CD1c-positive myeloid dendritic cell (primary cell): ENCODE measurements around the gene TSPAN18.

Experiments used
- DNase-seq: peaks from one replicate; pipeline ENCODE4 v3.0.0-alpha.2; 2016; ENCODE audit errors: extremely low spot score

Gene TSPAN18

GRCh38 chr11:44942029-44942955 lies 215.5 kb downstream of the TSPAN18 start:
- DNase-seq, result no peak

GRCh38 chr11:44943118-44943517 lies 216.4 kb downstream of the TSPAN18 start:
- peak; percentile 70 for DNase-seq

GRCh38 chr11:44943696-44944095 lies 216.9 kb downstream of the TSPAN18 start:
- DNase-seq, result no peak

- no peak for DNase-seq
These were observed 217.6 kb downstream of the TSPAN18 start for GRCh38 chr11:44944181-44944852.

GRCh38 chr11:44944853-44945235 lies 218.1 kb downstream of the TSPAN18 start:
- no peak for DNase-seq

- DNase-seq, result no peak
These were observed 218.9 kb downstream of the TSPAN18 start for GRCh38 chr11:44945666-44946065.

- no peak for DNase-seq
These were observed 219.5 kb downstream of the TSPAN18 start for GRCh38 chr11:44946263-44946662.

GRCh38 chr11:44947114-44947513 lies 220.4 kb downstream of the TSPAN18 start:
- DNase-seq, result no peak

- no peak for DNase-seq
These were observed 221.4 kb downstream of the TSPAN18 start for GRCh38 chr11:44948155-44948554.

GRCh38 chr11:44949160-44950030 lies 222.6 kb downstream of the TSPAN18 start:
- peak; percentile 45 for DNase-seq

GRCh38 chr11:44950031-44950624 lies 223.4 kb downstream of the TSPAN18 start:
- DNase-seq, result peak; percentile 28

- peak; percentile 88 for DNase-seq
These were observed 224.1 kb downstream of the TSPAN18 start, which contains the start of gene TP53I11 for GRCh38 chr11:44950625-44951476. Gene TP53I11 (minus strand): TSS chr11:44950883. CDS start chr11:44938335, 12,548 bp downstream.

GRCh38 chr11:44952082-44952481 lies 225.3 kb downstream of the TSPAN18 start:
- DNase-seq, result no peak

GRCh38 chr11:44952500-44953260 lies 225.9 kb downstream of the TSPAN18 start:
- no peak for DNase-seq

- no peak for DNase-seq
These were observed 227.5 kb downstream of the TSPAN18 start for GRCh38 chr11:44954051-44954906.

GRCh38 chr11:44955015-44955738 lies 228.4 kb downstream of the TSPAN18 start:
- DNase-seq, result peak; percentile 81

- DNase-seq, result no peak
These were observed 230.3 kb downstream of the TSPAN18 start for GRCh38 chr11:44957040-44957515.
